C4-2B (cell line): Measurements from ENCODE around the gene CA12.

Experiments
- CTCF ChIP-seq: fragments of 450-650 bp; conservative IDR thresholded peaks from 2 replicates; pipeline ENCODE4 v1.5.1; 2017; ENCODE audit warnings: mild to moderate bottlenecking
- ZFX ChIP-seq: fragments of 450-650 bp; IDR thresholded peaks from 2 replicates; pipeline ENCODE4 v1.6.1; 2017

- no peak for TF ChIP-seq ZFX
- TF ChIP-seq CTCF: no peak
Measured at GRCh38 chr15:63430766-63431451, 49.3 kb upstream of the CA12 start.
